ENCODE results near the gene TMEM81.
A peak's percentile ranks its signal among the peaks of the same experiment; 100 is the strongest.

The TMEM81 gene

DNA sequence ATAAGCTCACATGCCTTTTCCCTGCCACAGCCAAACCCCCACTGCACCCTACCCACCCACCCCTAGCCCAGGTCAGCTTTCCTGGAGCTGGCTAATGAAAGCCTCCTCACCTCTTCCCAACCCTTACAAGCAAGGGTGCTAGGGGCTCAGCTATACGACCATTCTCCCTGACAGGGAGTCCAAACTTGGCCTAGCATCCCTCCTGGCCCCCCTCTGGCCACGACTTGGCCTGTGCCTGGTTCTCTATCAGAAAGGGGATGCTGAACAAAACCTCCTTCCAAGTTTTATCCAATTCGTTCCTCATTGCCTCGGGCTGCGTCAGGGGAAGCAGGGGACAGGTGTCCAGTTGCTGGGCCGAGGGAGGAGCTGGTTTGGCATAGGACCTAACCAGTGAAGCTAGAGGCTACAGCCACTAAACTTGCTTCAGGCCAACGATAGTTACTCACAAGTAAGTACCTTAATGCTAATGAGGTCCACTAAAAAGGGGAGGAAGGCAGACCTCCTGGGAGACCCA, 8.6 kb downstream of the TMEM81 start:
- no peak for DNase-seq

DNA sequence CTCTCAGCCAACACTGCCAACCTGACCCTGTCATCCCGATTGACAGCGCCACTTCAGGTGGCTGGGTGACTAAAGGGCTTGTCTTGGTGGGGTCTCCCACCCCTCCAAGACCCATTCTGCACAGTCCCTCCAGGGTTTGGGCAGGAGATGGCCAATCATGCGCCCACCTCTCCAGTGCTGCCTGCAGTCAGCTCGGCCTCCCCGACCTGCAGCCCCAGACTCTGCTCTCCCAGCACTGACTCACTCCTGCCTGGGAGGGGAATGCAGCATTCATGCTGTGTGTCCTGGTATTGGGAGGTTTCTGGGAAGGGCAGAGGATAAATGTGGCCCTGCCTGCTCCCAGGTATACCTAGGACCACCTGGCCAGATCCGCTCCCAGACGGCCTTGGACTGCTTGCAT, 9.7 kb downstream of the TMEM81 start:
- no peak for DNase-seq

DNA sequence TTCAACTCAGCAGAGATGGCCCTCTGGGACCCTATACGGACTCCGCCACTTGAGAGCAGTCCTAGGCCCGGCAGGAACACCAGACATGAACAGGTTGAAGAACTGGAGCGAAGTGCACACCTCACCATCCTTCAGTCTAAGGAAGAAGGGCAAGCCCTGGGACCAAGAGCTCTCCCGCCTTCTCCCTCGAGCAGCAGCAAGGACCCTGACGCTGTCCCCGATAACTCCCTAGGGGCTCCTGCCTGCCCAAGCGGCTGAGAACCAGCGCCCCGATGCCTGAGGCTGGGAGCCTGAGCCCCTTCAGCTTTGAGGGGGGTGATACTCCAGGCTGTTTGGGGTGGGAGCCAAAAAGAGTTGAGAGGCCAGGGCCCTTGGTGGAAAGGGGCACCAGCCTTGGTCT, 10.2 kb downstream of the TMEM81 start:
- no peak for DNase-seq

DNA sequence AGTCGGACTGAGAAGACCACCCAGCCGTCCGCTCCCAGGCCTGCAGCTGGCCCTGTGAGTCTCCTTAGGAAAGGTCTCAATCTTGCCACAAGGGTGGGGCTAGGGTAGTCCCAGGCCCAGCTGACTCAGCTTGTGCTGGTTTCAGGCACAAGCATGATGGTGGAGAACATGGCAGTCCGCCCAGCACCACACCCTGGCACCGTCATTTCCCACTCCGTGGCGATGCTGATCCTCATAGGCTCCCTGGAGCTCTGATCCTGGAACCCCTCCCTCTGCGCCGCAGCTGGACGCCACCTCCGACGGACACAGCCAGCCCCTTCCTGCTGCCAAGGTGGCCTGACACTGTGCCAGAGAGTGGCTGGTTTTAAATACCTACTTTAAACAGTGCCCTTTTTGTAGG, 10.7 kb downstream of the TMEM81 start:
- no peak for DNase-seq

- DNase-seq: no peak
Measured at GRCh38 chr1:205072881-205073280, 11.4 kb downstream of the TMEM81 start.

GRCh38 chr1:205072286-205072685, 12.0 kb downstream of the TMEM81 start:
- no peak for DNase-seq

GRCh38 chr1:205071801-205072200, 12.5 kb downstream of the TMEM81 start:
- no peak for DNase-seq

- no peak for DNase-seq
Measured at GRCh38 chr1:205071028-205071409, 13.2 kb downstream of the TMEM81 start.

GRCh38 chr1:205069371-205070125, 14.7 kb downstream of the TMEM81 start:
- no peak for DNase-seq

DNA sequence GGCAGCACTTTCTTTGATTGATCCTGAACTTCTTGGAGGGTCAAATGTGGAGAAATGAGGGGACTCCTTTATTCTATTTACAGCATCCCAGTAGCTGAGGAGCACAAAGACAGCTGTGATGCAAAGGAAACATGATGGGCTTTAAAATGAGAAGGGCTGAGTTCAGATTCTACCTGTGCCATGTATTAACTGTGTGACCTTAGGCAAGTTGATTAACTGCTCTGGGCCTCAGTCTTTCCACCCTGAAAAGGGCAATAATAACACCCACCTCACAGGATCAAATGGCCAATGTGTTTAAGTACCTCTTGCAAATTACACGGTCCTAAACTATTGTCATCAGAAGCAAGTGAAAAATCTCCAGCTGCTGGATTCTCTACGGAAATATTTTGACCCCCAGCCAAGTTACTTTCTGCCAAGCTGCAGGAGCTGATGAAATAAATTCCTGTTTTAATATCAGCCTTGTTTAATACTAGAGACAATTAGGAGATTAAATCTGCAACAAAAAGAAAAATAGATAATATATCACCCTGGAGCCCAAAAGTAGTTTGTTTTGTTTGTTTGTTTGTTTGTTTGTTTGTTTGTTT, 15.7 kb downstream of the TMEM81 start:
- DNase-seq: no peak

DNA sequence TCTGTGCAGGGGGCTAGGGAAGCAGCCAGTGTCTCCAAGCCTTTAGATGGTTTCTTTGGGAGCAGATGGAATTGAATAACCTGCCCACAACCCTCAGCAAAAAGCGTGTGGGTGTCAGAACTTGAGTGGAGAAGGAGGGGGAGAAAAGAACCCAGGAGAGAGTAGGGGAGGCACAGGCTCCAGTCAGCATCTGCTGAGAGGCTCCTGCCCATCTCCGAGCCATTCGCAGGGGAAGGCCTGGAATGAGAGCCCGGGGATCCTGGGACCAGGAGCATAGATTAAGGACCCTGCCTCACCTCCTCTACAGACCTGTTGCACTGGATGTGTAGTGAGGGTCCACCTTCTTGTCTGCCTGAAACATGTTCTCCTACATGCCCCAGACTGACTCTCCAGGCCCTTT, 16.3 kb downstream of the TMEM81 start:
- no peak for DNase-seq

GRCh38 chr1:205067031-205067430, 17.2 kb downstream of the TMEM81 start:
- no peak for DNase-seq

DNA sequence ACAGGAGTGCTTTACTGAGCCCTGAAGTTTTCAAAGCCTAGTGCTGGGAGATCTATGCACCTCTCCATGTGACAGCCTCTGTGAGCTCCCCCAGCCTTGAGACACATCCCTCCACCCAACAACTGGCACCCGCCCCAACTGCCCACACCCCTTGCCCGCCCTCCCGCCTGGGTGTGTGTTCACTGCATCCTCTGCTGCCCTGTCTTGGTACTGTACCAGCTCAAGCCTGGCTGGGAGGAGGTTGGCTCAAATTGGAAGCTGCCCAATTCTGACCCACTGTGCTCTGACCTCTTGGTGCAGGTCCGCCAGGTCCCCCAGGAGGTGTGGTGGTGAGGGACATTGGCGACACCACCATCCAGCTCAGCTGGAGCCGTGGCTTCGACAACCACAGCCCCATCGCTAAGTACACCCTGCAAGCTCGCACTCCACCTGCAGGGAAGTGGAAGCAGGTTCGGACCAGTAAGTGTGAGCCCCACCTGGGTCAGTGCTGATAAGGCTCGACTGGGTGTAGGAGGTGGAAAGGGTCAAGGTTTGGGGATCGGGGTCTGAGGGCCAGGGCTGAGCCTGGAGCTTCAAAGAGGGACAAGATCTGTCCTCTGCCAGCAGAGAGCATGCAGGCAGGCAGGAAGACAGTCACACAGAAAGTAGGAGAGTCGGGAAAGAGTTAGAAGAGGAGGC, 18.0 kb downstream of the TMEM81 start:
- no peak for DNase-seq

GRCh38 chr1:205065666-205066065, 18.6 kb downstream of the TMEM81 start:
- DNase-seq: no peak

DNA sequence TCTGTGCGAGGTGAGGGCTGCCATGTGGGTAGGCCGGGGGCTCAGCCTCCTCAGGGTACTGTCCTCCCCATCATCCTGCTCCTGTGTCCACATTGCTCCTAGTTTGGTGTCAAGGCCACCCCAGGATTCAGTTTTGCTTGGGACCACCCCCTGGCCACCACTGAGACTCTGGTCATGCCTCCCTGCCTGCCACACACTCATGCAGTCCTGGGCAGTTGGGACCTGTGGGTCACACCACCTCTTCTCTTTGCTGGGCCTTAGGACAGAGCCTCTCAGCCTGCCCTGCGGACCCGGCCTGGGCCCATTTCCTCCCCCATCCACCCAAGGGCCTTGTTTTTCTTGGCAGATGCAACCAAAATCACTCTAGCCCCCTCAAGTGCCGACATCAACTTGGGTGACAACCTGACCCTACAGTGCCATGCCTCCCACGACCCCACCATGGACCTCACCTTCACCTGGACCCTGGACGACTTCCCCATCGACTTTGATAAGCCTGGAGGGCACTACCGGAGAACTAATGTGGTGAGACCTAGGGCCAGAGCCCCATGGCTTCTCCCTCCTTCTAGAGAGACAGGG, 19.4 kb downstream of the TMEM81 start:
- no peak for DNase-seq

GRCh38 chr1:205064301-205064700, 20.0 kb downstream of the TMEM81 start:
- no peak for DNase-seq

DNA sequence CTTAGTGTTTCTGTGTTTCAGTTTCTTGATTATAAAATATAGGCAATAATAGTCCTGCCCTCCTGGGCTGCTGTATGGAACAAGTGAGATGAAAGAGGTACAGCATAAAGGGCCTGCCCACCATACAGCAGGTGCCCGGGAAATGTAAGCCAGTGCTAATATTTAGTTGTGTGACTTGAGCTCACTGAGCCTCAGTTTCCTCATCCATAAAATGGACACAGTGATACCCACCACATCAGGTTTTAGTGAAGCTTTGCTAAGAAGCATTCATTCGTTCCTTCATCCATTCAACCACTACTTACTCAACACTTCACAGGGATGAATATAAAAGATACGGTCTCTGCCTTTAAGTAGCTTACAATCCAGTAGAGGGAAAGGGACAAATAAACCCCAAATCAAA, 21.4 kb downstream of the TMEM81 start:
- DNase-seq: no peak

- DNase-seq: no peak
Measured at GRCh38 chr1:205062319-205062718, 21.9 kb downstream of the TMEM81 start.

DNA sequence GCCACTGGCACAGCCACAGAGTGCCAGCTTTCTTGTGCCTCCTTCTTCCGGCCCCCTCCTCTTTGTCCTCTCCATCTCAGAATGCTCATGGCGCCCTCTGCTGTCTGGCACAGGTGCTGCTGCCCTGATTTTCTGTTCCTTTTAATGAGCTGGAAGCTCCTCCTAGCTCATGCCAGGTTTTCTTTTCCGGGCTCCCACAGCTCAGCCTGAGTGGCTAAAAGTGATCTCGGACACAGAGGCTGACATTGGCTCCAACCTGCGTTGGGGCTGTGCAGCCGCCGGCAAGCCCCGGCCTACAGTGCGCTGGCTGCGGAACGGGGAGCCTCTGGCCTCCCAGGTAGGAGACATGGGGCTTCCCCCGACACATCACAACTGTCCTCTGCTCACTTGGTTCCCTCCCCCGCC, 22.6 kb downstream of the TMEM81 start:
- peak; percentile 76 for DNase-seq

- no peak for DNase-seq
Measured at GRCh38 chr1:205061227-205061626, 23.0 kb downstream of the TMEM81 start.

DNA sequence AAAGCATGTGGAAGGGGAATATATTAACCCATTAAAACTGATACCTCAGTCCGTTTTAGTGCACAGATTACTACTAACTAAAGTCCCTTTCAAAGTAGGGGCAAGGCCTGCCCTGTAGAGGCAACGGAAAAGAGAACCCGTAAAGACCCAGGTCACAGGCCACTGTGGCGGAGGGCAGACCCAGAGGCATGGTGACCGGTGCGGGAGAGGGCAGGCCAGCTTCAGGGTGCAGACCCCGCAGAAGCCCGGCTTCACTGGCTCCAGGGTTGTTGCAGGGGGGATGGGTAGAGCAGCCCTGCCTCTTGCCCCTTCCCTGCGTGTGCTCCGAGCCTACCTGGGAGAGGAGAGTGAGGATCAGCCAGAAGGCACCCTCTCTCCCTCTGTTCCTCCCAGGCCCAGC, 23.5 kb downstream of the TMEM81 start:
- no peak for DNase-seq

GRCh38 chr1:205059660-205060059, 24.6 kb downstream of the TMEM81 start:
- DNase-seq: no peak

GRCh38 chr1:205058853-205059252, 25.4 kb downstream of the TMEM81 start:
- no peak for DNase-seq
